H1 (cell line): ENCODE results near the gene RPL19. TPM values are rescaled to one million over a fixed set of nuclear protein-coding genes. Genes with fewer than 3 reads are reported as not detected.

Experiments
- CTCF ChIA-PET: fragments of 300-600 bp; sonication (Branson Sonifier 250); formaldehyde crosslinking; loops from one replicate; lab custom pipeline; 2021; ENCODE audit not compliant: partially characterized antibody; lab: Charles Lee
- POLR2A ChIA-PET: fragments of 300-600 bp; sonication (Branson Sonifier 250); formaldehyde crosslinking; loops from one replicate; lab custom pipeline; 2021; ENCODE audit warnings: inconsistent platforms; ENCODE audit not compliant: partially characterized antibody; lab: Charles Lee
- DNase-seq, 2 experiments: peaks; one replicate each; pipeline versions ENCODE4 v3.0.0 to v3.0.0-alpha.2; 2010 to 2022; ENCODE audit warnings: low spot score in 2 of 2, low read depth in 1 of 2, mixed read lengths in 1 of 2
- FAIRE-seq: peaks from 2 replicates; lab custom pipeline; 2011; peaks lifted over from hg19 to GRCh38; lab: Jason Lieb, UNC
- H2AFZ ChIP-seq: 2 replicates; pipeline ENCODE4 v1.8.1; 2012; ENCODE audit warnings: low read length, inconsistent platforms
- H2AK5ac ChIP-seq: 2 replicates; pipeline ENCODE4 v1.6.1; 2013; ENCODE audit warnings: low read depth, low read length
- H2BK120ac ChIP-seq: replicated peaks from 2 replicates; pipeline ENCODE3; 2013; ENCODE audit warnings: low read depth, low read length, inconsistent platforms
- H2BK12ac ChIP-seq: 2 replicates; pipeline ENCODE4 v1.6.1; 2013; ENCODE audit warnings: low read depth, low read length
- H2BK15ac ChIP-seq: 2 replicates; pipeline ENCODE4 v1.6.1; 2013; ENCODE audit warnings: low read length
- H2BK20ac ChIP-seq: 2 replicates; pipeline ENCODE4 v1.6.1; 2013; ENCODE audit warnings: low read length
- H2BK5ac ChIP-seq: 2 replicates; pipeline ENCODE4 v1.6.1; 2013; ENCODE audit warnings: low read depth, low read length
- H3K14ac ChIP-seq: 2 replicates; pipeline ENCODE4 v1.6.1; 2013; ENCODE audit warnings: inconsistent platforms; ENCODE audit not compliant: insufficient read length
- H3K18ac ChIP-seq: 2 replicates; pipeline ENCODE4 v1.6.1; 2013; ENCODE audit warnings: low read length; ENCODE audit errors: extremely low read depth
- H3K23ac ChIP-seq: 2 replicates; pipeline ENCODE4 v1.6.1; 2013; ENCODE audit warnings: inconsistent platforms; ENCODE audit not compliant: insufficient read length
- H3K23me2 ChIP-seq: 2 replicates; pipeline ENCODE4 v1.6.1; 2013; ENCODE audit warnings: low read depth, low read length
- H3K27ac ChIP-seq: 2 replicates; pipeline ENCODE4 v1.6.1; 2011; ENCODE audit warnings: low read depth, low read length, inconsistent platforms
- H3K27me3 ChIP-seq, 4 experiments: replicated peaks in 1 of 4; 1 replicate in 1 of 4; 2 replicates in 3 of 4; pipeline versions ENCODE4 v1.6.1 to v1.8.1; 2011 to 2013; ENCODE audit warnings: low read length in 3 of 4, mild to moderate bottlenecking in 3 of 4, inconsistent platforms in 2 of 4, mixed read lengths in 2 of 4, moderate library complexity in 1 of 4; ENCODE audit not compliant: control insufficient read depth in 3 of 4, insufficient read depth in 3 of 4; ENCODE audit errors: extremely low read depth in 1 of 4
- H3K36me3 ChIP-seq, 4 experiments: 2 replicates each; pipeline versions ENCODE4 v1.6.1 to v1.8.1; 2011 to 2013; ENCODE audit warnings: mild to moderate bottlenecking in 4 of 4, low read length in 3 of 4, moderate library complexity in 2 of 4, control low read depth in 1 of 4, inconsistent platforms in 1 of 4; ENCODE audit not compliant: insufficient read depth in 4 of 4, control insufficient read depth in 2 of 4
- H3K4ac ChIP-seq: replicated peaks from 2 replicates; pipeline ENCODE3; 2013; ENCODE audit warnings: low read length, low read depth, mixed read lengths, inconsistent platforms; ENCODE audit not compliant: insufficient read length
- H3K4me1 ChIP-seq, 4 experiments: replicated peaks in 1 of 4; 1 replicate in 1 of 4; 2 replicates in 3 of 4; pipeline versions ENCODE4 v1.6.1 to v1.8.1; 2011 to 2013; ENCODE audit warnings: low read length in 3 of 4, inconsistent platforms in 2 of 4, mixed read lengths in 1 of 4; ENCODE audit not compliant: insufficient read depth in 4 of 4, control insufficient read depth in 3 of 4
- H3K4me2 ChIP-seq, 2 experiments: 2 replicates each; pipeline versions ENCODE4 v1.6.1 to v1.8.1; 2011 to 2013; ENCODE audit warnings: low read depth in 2 of 2, low read length in 2 of 2, control low read depth in 1 of 2, inconsistent platforms in 1 of 2, mild to moderate bottlenecking in 1 of 2; ENCODE audit not compliant: insufficient read depth in 1 of 2
- H3K4me3 ChIP-seq, 4 experiments: fragments of 200-600, 300-600 bp in 1 of 4; sonication (generic), shearing (Covaris generic), sonication (Bioruptor Twin) in 1 of 4; 2 replicates each; pipeline versions ENCODE4 v1.5.1 to v1.8.1; 2011 to 2016; ENCODE audit warnings: low read length in 4 of 4, low read depth in 3 of 4, control low read depth in 2 of 4, inconsistent platforms in 2 of 4, mild to moderate bottlenecking in 2 of 4, mixed read lengths in 1 of 4, moderate library complexity in 1 of 4; ENCODE audit not compliant: insufficient read depth in 2 of 4; ENCODE audit errors: extremely low read depth in 1 of 4
- H3K56ac ChIP-seq: replicated peaks from 2 replicates; pipeline ENCODE3; 2013; ENCODE audit warnings: low read depth, mild to moderate bottlenecking, mixed read lengths, low read length, inconsistent platforms; ENCODE audit not compliant: insufficient read length
- H3K79me1 ChIP-seq: 2 replicates; pipeline ENCODE4 v1.6.1; 2013; ENCODE audit warnings: low read depth, low read length, control low read depth
- H3K79me2 ChIP-seq, 2 experiments: 2 replicates each; pipeline versions ENCODE4 v1.6.1 to v1.8.1; 2012 to 2013; ENCODE audit warnings: low read length in 2 of 2, mild to moderate bottlenecking in 2 of 2, inconsistent platforms in 1 of 2; ENCODE audit not compliant: insufficient read depth in 2 of 2, control insufficient read depth in 1 of 2
- H3K9ac ChIP-seq, 4 experiments: replicated peaks in 1 of 4; 1 replicate in 1 of 4; 2 replicates in 3 of 4; pipeline versions ENCODE4 v1.6.1 to v1.8.1; 2011 to 2013; ENCODE audit warnings: low read depth in 3 of 4, low read length in 3 of 4, control low read depth in 2 of 4, mild to moderate bottlenecking in 2 of 4, moderate library complexity in 2 of 4, inconsistent platforms in 1 of 4; ENCODE audit errors: extremely low read depth in 1 of 4
- H3K9me3 ChIP-seq, 2 experiments: 2 replicates each; pipeline versions ENCODE4 v1.6.1 to v1.8.1; 2012 to 2013; ENCODE audit warnings: mild to moderate bottlenecking in 2 of 2, moderate library complexity in 2 of 2, control low read depth in 1 of 2, inconsistent platforms in 1 of 2, low read depth in 1 of 2, low read length in 1 of 2, mixed read lengths in 1 of 2; ENCODE audit not compliant: insufficient read depth in 2 of 2
- H4K20me1 ChIP-seq, 2 experiments: replicated peaks in 1 of 2; 2 replicates each; pipeline versions ENCODE3 to v1.8.1; 2011 to 2013; ENCODE audit warnings: inconsistent platforms in 2 of 2, low read length in 2 of 2, mild to moderate bottlenecking in 1 of 2; ENCODE audit not compliant: insufficient read depth in 2 of 2, control insufficient read depth in 1 of 2
- H4K5ac ChIP-seq: 2 replicates; pipeline ENCODE4 v1.6.1; 2013; ENCODE audit warnings: low read length, low read depth, mixed read lengths, inconsistent platforms; ENCODE audit not compliant: insufficient read length
- H4K8ac ChIP-seq: 2 replicates; pipeline ENCODE4 v1.8.0; 2013; ENCODE audit warnings: mild to moderate bottlenecking, moderate library complexity, low read length, inconsistent platforms; ENCODE audit not compliant: insufficient read depth; ENCODE audit errors: extremely low read depth
- H4K91ac ChIP-seq: replicated peaks from 2 replicates; pipeline ENCODE3; 2013; ENCODE audit warnings: low read length, mixed read lengths, inconsistent platforms; ENCODE audit not compliant: insufficient read length
- BCL11A ChIP-seq, 2 experiments: IDR thresholded peaks; one replicate each; pipeline ENCODE4 v1.6.1; 2011; ENCODE audit warnings: low read depth in 2 of 2, low read length in 2 of 2, mild to moderate bottlenecking in 2 of 2
- CEBPB ChIP-seq: IDR thresholded peaks from 2 replicates; pipeline ENCODE4 v1.6.1; 2012; ENCODE audit warnings: low read depth, low read length
- CHD1 ChIP-seq: IDR thresholded peaks from 2 replicates; pipeline ENCODE4 v1.6.1; 2012; ENCODE audit warnings: low read depth, low read length, improper control_type of control experiment
- CREB1 ChIP-seq: IDR thresholded peaks from 2 replicates; pipeline ENCODE4 v1.6.1; 2012; ENCODE audit warnings: inconsistent platforms
- EZH2 ChIP-seq: fragments of 200-600 bp; sonication (generic); IDR thresholded peaks from 2 replicates; pipeline ENCODE4 v1.7.1; 2012; ENCODE audit warnings: low read depth, mild to moderate bottlenecking, moderate library complexity, low read length, inconsistent platforms; ENCODE audit not compliant: severe bottlenecking
- GABPA ChIP-seq: IDR thresholded peaks from 2 replicates; pipeline ENCODE4 v1.6.1; 2011; ENCODE audit warnings: mild to moderate bottlenecking, low read length, moderate library complexity, borderline replicate concordance; ENCODE audit not compliant: insufficient read depth
- MAFK ChIP-seq: IDR thresholded peaks from 2 replicates; pipeline ENCODE4 v1.6.1; 2012; ENCODE audit warnings: low read depth, mild to moderate bottlenecking, improper control_type of control experiment, low read length
- POLR2A ChIP-seq, 2 experiments: IDR thresholded peaks; 1 replicate in 1 of 2; 2 replicates in 1 of 2; pipeline ENCODE4 v1.6.1; 2011; ENCODE audit warnings: low read depth in 2 of 2, low read length in 2 of 2, mild to moderate bottlenecking in 2 of 2; ENCODE audit errors: control extremely low read depth in 1 of 2
- RNF2 ChIP-seq: fragments of 200-900, 300-1000 bp; sonication (generic); IDR thresholded peaks from 2 replicates; pipeline ENCODE4 v1.7.1; 2016; ENCODE audit warnings: borderline replicate concordance, low read depth, mild to moderate bottlenecking, antibody characterized with exemption, low read length; ENCODE audit not compliant: poor library complexity, severe bottlenecking; ENCODE audit errors: missing control alignments
- SAP30 ChIP-seq: fragments of 300-600 bp; sonication (generic); IDR thresholded peaks from 2 replicates; pipeline ENCODE4 v1.7.1; 2012; ENCODE audit warnings: low read length, moderate library complexity, mild to moderate bottlenecking, inconsistent platforms; ENCODE audit not compliant: insufficient read depth, insufficient replicate concordance
- SIRT6 ChIP-seq: IDR thresholded peaks from one replicate; pipeline ENCODE4 v1.7.1; 2012; ENCODE audit warnings: low read length, inconsistent platforms
- SP2 ChIP-seq: IDR thresholded peaks from 2 replicates; pipeline ENCODE4 v1.6.1; 2012; ENCODE audit warnings: mild to moderate bottlenecking, low read length, inconsistent platforms
- SRF ChIP-seq: IDR thresholded peaks from 2 replicates; pipeline ENCODE4 v1.6.1; 2011; ENCODE audit warnings: mild to moderate bottlenecking, low read depth, low read length, moderate library complexity
- TAF7 ChIP-seq: optimal IDR thresholded peaks from 2 replicates; pipeline ENCODE3; 2011; ENCODE audit warnings: low read depth, mild to moderate bottlenecking, inconsistent platforms, low read length, moderate library complexity, borderline replicate concordance
- TBP ChIP-seq: IDR thresholded peaks from 2 replicates; pipeline ENCODE4 v1.6.1; 2011; ENCODE audit warnings: low read depth, low read length, improper control_type of control experiment
- WGBS, 2 experiments: shearing (Covaris generic) in 1 of 2; methylation state at CpG; one replicate each; pipeline versions ENCODE4 v1.1.6 to v1.1.7; 2013 to 2015; ENCODE audit warnings: low lambda C conversion rate in 2 of 2, mixed read lengths in 2 of 2, inconsistent platforms in 1 of 2, low coverage in 1 of 2, missing lambda C conversion rate in 1 of 2; ENCODE audit not compliant: insufficient replicate concordance in 2 of 2, insufficient coverage in 1 of 2, insufficient read length in 1 of 2; ENCODE audit errors: extremely low coverage in 1 of 2, missing lambda C conversion rate in 1 of 2; 5-methylcytosine and 5-hydroxymethylcytosine counted together
- polyA plus RNA-seq, 7 experiments: library from polyadenylated mRNA; depleted of rRNA in 3 of 7; stranded (reverse) in 5 of 7; unstranded in 2 of 7; fragments of >200 nt in 5 of 7; fragments of 200-250 nt in 2 of 7; gene quantifications; 1 replicate in 5 of 7; 2 replicates in 1 of 7; 4 replicates in 1 of 7; pipeline versions ENCODE4 v1.2.1 to v1.2.3, GENCODE V29; 2011 to 2013; ENCODE audit warnings: missing spikeins in 2 of 7, mixed read lengths in 2 of 7
- total RNA-seq: library from RNA; stranded (reverse); fragmentation: NEBNext Ultra II Directional; extraction: Animal tissue kit (Norgen Biotek cat#: 25700); gene quantifications from 2 replicates; pipeline ENCODE4 v1.2.1, GENCODE V29; 2021

RPL19 gene
- total and polyA plus RNA-seq, 2 of the 8 experiments (the other 6 are each of a cell fraction or from before 2014, with no cell fraction given) = 2,108 to 2,182 TPM

DNA sequence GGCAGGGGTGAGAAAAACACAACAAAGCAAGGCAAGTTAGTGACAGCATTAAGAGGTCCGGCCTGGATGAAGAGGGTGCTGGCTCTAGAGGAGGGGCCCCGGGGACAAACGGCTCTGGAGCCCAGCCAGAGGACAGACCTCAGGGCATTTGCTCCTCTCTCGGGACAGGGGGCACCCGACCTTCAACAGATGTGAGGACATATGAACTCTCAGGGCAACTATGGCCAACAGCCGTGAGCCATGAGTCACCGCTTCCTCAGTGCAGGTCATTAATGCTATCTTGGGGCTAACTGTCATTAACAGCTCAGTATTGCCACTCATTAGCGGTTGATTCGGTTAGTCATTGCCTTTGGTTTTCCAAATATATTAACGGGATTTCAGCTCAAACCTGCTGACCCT lies 24.4 kb upstream of the RPL19 start:
- no peak overlapping the region for H4K8ac ChIP-seq
- no peak overlapping the region for H2BK15ac ChIP-seq
- H2BK120ac ChIP-seq = no peak overlapping the region
- H2BK12ac ChIP-seq = no peak overlapping the region
- DNase-seq (no peak), FAIRE-seq (no peak)
- CTCF ChIA-PET = interaction anchor here (0.7 to 7.8 kb wide), 34 partner anchors 8 to 290 kb away, joined by 3 to 151 read pairs (median 5); partner anchors contain the start of genes ARL5C, CACNB1, LASP1NB and PLXDC1
- no peak overlapping the region for H4K5ac ChIP-seq
- no peak overlapping the region for H4K91ac ChIP-seq
- no peak overlapping the region for H2AFZ ChIP-seq
- H4K20me1 ChIP-seq = peaks cover 0 to 5% of the 10 kb centered on the region in 2 experiments
- TF ChIP-seq TAF7 (no peak), RNF2 (no peak), CHD1 (no peak), GABPA (no peak), EZH2 (no peak), BCL11A (IDR thresholded peaks at IDR 0.05; ENCODE audit: low read depth in 2 of 2, low read length in 2 of 2) (no peak), SRF (no peak), MAFK (no peak), SAP30 (no peak), CREB1 (no peak), CEBPB (no peak), SP2 (no peak), TBP (no peak), POLR2A (IDR thresholded peaks at IDR 0.05; ENCODE audit: control extremely low read depth in 1 of 2, low read depth in 2 of 2, low read length in 2 of 2) (no peak), SIRT6 (no peak)
- no peaks in the 10 kb centered on the region; the same call in 1 of the 2 replicates for H3K23me2 ChIP-seq
- peaks cover 0 to 14% (median 10%) of the 10 kb centered on the region in 4 experiments; a peak in 6 of 7 replicates for H3K4me1 ChIP-seq
- no peak overlapping the region for H3K56ac ChIP-seq
- no peak overlapping the region for H3K14ac ChIP-seq
- H3K27ac ChIP-seq = no peak overlapping the region
- H3K23ac ChIP-seq = no peak overlapping the region
- no peak overlapping the region for H3K18ac ChIP-seq
- 84% methylated on average over 10 of the region's 10 CpGs; no CpG with 5 or more reads in 1 of the 2 experiments for WGBS, 2 experiments
- H2AK5ac ChIP-seq = no peak overlapping the region
- no peak overlapping the region for H3K4me3 ChIP-seq
- H3K27me3 ChIP-seq = no peaks in the 10 kb centered on the region
- H3K9me3 ChIP-seq = no peaks in the 10 kb centered on the region
- no peak overlapping the region for H3K4me2 ChIP-seq
- no peak overlapping the region for H3K9ac ChIP-seq
- H2BK5ac ChIP-seq = no peak overlapping the region
- no peaks in the 10 kb centered on the region; the same call in 1 of the 2 replicates for H3K79me1 ChIP-seq
- H2BK20ac ChIP-seq = no peak overlapping the region
- no peak overlapping the region for H3K4ac ChIP-seq
- no peaks in the 10 kb centered on the region for H3K79me2 ChIP-seq
- POLR2A ChIA-PET = interaction anchor here (0.8 to 3.9 kb wide), 7 partner anchors 10 to 212 kb away, joined by 3 to 35 read pairs (median 9); partner anchors contain the start of genes ARL5C and RPL19
- H3K36me3 ChIP-seq = peaks cover 0 to 15% (median 5%) of the 10 kb centered on the region in 4 experiments; a peak in 4 of 8 replicates
